Measurements from ENCODE around the gene LCORL.

LCORL gene

GRCh38 chr4:17817027-17817426 is 204.5 kb downstream of the LCORL start:
- TF ChIP-seq CTCF (IDR thresholded peaks at IDR 0.05) (peak; percentile 70), ZFX (IDR thresholded peaks at IDR 0.05; ENCODE audit: borderline replicate concordance) (no peak)
- 0 out of 2 replicates have a peak overlapping the region, but pooled peaks have one; percentile 14 for H3K27ac ChIP-seq

- TF ChIP-seq ZFX (IDR thresholded peaks at IDR 0.05; ENCODE audit: borderline replicate concordance): no peak
- no peak for TF ChIP-seq CTCF (IDR thresholded peaks at IDR 0.05)
These were observed 205.4 kb downstream of the LCORL start for GRCh38 chr4:17816142-17816541.

GRCh38 chr4:17814140-17814539 is 207.4 kb downstream of the LCORL start:
- TF ChIP-seq CTCF (IDR thresholded peaks at IDR 0.05): no peak
- H3K27ac ChIP-seq: no peak overlapping the region

More at GRCh38 chr4:17816142-17816541, 205.4 kb downstream of the LCORL start:
- H3K27ac ChIP-seq: peak overlapping the region; percentile 14; the same call in 1 of the 2 replicates

GRCh38 chr4:17812801-17813200 is 208.8 kb downstream of the LCORL start:
- H3K27ac ChIP-seq: no peak overlapping the region
- TF ChIP-seq ZFX (IDR thresholded peaks at IDR 0.05; ENCODE audit: borderline replicate concordance) (no peak), CTCF (IDR thresholded peaks at IDR 0.05) (no peak)

- no peak for TF ChIP-seq CTCF (IDR thresholded peaks at IDR 0.05)
- TF ChIP-seq ZFX (IDR thresholded peaks at IDR 0.05; ENCODE audit: borderline replicate concordance): no peak
- H3K27ac ChIP-seq: peak overlapping the region; percentile 85
These were observed 209.4 kb downstream of the LCORL start for GRCh38 chr4:17812125-17812524.

GRCh38 chr4:17811078-17811603 is 210.4 kb downstream of the LCORL start:
- H3K27ac ChIP-seq: peak overlapping the region; percentile 85
- no peak for TF ChIP-seq ZFX (IDR thresholded peaks at IDR 0.05; ENCODE audit: borderline replicate concordance)
- TF ChIP-seq CTCF (IDR thresholded peaks at IDR 0.05): no peak

- H3K27ac ChIP-seq: peak within 1 kb of the TSS; percentile 85
- TF ChIP-seq ZFX (IDR thresholded peaks at IDR 0.05; ENCODE audit: borderline replicate concordance): no peak
These were observed 211.1 kb downstream of the LCORL start, which contains the start of the genes DCAF16 and NCAPG for GRCh38 chr4:17810260-17811077. Gene DCAF16 (minus strand): TSS chr4:17810757. CDS start chr4:17804141, 6,616 bp downstream. Gene NCAPG (plus strand): TSS chr4:17810979. CDS start chr4:17811078, 99 bp downstream.

All from 22Rv1 (cell line).